Measurements from ENCODE around the gene CCDC137.

DNA sequence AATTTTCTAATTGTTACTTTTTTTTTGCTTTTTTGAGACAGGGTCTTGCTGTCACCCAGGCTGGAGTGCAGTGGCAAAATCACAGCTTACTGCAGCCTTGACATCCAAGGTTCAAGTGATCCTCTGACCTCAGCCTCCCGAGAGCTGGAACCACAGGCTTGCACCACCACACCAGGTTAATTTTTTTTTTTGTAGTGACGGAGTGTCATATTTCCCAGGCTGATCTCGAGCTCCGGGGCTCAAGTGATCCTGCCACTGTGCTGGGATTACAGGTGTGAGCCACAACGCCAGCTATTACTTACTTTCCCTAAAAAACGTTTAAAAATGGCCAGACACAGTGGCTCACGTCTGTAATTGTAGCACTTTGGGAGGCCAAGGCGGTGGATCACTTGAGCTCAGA is 36.3 kb upstream of the CCDC137 start:
- no peak for TF ChIP-seq POLR2A (IDR thresholded peaks at IDR 0.05)
- TF ChIP-seq, protein P1, sequence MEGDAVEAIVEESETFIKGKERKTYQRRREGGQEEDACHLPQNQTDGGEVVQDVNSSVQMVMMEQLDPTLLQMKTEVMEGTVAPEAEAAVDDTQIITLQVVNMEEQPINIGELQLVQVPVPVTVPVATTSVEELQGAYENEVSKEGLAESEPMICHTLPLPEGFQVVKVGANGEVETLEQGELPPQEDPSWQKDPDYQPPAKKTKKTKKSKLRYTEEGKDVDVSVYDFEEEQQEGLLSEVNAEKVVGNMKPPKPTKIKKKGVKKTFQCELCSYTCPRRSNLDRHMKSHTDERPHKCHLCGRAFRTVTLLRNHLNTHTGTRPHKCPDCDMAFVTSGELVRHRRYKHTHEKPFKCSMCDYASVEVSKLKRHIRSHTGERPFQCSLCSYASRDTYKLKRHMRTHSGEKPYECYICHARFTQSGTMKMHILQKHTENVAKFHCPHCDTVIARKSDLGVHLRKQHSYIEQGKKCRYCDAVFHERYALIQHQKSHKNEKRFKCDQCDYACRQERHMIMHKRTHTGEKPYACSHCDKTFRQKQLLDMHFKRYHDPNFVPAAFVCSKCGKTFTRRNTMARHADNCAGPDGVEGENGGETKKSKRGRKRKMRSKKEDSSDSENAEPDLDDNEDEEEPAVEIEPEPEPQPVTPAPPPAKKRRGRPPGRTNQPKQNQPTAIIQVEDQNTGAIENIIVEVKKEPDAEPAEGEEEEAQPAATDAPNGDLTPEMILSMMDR (IDR thresholded peaks at IDR 0.05): no peak

All from thyroid gland (tissue), 4 donors.